HL-60/S4 treated with phorbol 12-myristate 13-acetate at 8.2 ng/mL for 4 days and 3 days (cell line): ENCODE data around the gene ZNF362.

Experiments used
- in situ Hi-C: fragments of 300-500 bp; cut with MboI; formaldehyde crosslinking; loops from 2 replicates; pipeline ENCODE4 v1.15.0; 2022; ENCODE audit warnings: low sequenced_read_pairs

ZNF362 gene

GRCh38 chr1:33341190-33341589 is 84.9 kb downstream of the ZNF362 start:
- in situ Hi-C loops, result no loop called here

- in situ Hi-C loops, result no loop called here
These were observed 85.9 kb downstream of the ZNF362 start for GRCh38 chr1:33342041-33342723.

- in situ Hi-C loops, result no loop called here
These were observed 87.2 kb downstream of the ZNF362 start for GRCh38 chr1:33343539-33343938.

- in situ Hi-C loops, result no loop called here
These were observed 88.7 kb downstream of the ZNF362 start for GRCh38 chr1:33344896-33345560.

GRCh38 chr1:33346533-33346926 is 90.2 kb downstream of the ZNF362 start:
- in situ Hi-C loops, result no loop called here

GRCh38 chr1:33346927-33347649 is 90.8 kb downstream of the ZNF362 start:
- in situ Hi-C loops, result no loop called here

- in situ Hi-C loops, result no loop called here
These were observed 91.3 kb downstream of the ZNF362 start for GRCh38 chr1:33347650-33347992.

GRCh38 chr1:33348194-33348593 is 91.9 kb downstream of the ZNF362 start:
- in situ Hi-C loops, result no loop called here

- in situ Hi-C loops, result no loop called here
These were observed 92.4 kb downstream of the ZNF362 start for GRCh38 chr1:33348676-33349080.

- in situ Hi-C loops, result no loop called here
These were observed 92.9 kb downstream of the ZNF362 start for GRCh38 chr1:33349081-33349759.

GRCh38 chr1:33349778-33350610 is 93.7 kb downstream of the ZNF362 start:
- in situ Hi-C loops, result no loop called here
